ENCODE measurements around the gene PRDM2. TPM values are rescaled to one million over a fixed set of nuclear protein-coding genes. Genes with fewer than 3 reads are reported as not detected.
A peak's percentile ranks its signal among the peaks of the same experiment; 100 is the strongest.

The PRDM2 gene
- 46.7 TPM for total RNA-seq
- long read RNA-seq, partial matches to known transcripts: 7 of 21 reads
- long read RNA-seq, other reads (novel, unspliced or antisense): 12 of 21 reads

GRCh38 chr1:13699936-13700520, at the start of gene PRDM2:
TSS of gene PRDM2 (plus strand) at chr1:13700188. CDS start at chr1:13715606, 15,418 bp downstream.
- Histone ChIP-seq H3K9me3 (no peaks in the 10 kb centered on the region), H3K4me3 (peak within 1 kb of the TSS; percentile 81), H3K27ac (peak within 1 kb of the TSS; percentile 96), H3K36me3 (no peaks in the 10 kb centered on the region), H3K27me3 (peaks cover 5% of the 10 kb centered on the region), H3K4me1 (peaks cover 6% of the 10 kb centered on the region)
- intact Hi-C loops (cut with DNase I): no loop called here
- peak; percentile 90 for ATAC-seq
- peak; percentile 85 for DNase-seq
- TF ChIP-seq, protein P1, sequence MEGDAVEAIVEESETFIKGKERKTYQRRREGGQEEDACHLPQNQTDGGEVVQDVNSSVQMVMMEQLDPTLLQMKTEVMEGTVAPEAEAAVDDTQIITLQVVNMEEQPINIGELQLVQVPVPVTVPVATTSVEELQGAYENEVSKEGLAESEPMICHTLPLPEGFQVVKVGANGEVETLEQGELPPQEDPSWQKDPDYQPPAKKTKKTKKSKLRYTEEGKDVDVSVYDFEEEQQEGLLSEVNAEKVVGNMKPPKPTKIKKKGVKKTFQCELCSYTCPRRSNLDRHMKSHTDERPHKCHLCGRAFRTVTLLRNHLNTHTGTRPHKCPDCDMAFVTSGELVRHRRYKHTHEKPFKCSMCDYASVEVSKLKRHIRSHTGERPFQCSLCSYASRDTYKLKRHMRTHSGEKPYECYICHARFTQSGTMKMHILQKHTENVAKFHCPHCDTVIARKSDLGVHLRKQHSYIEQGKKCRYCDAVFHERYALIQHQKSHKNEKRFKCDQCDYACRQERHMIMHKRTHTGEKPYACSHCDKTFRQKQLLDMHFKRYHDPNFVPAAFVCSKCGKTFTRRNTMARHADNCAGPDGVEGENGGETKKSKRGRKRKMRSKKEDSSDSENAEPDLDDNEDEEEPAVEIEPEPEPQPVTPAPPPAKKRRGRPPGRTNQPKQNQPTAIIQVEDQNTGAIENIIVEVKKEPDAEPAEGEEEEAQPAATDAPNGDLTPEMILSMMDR (IDR thresholded peaks at IDR 0.05): no peak

DNA sequence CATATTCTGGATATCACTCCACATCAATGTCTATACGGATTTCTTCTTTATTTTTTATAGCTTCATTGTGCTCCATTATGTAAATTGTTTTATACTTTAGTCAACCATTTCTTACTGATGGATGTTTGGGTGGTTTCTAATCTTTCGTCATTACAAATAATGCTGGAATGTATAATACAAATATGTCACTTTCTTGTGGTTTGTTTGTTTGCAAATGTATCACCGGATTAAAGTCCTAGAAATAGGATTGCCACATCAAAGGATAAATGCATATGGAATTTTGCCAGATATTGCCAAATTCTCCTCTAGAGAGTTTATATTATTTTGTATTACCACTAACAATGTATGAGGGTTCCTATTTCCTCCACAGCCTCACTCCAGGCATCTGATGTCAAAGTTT, 48.7 kb upstream of the PRDM2 start:
- H3K9me3 ChIP-seq: no peaks in the 10 kb centered on the region
- no peaks in the 10 kb centered on the region for H3K27me3 ChIP-seq
- DNase-seq (no peak), ATAC-seq (no peak)
- intact Hi-C loops (cut with DNase I): no loop called here
- TF ChIP-seq, protein P1 (IDR thresholded peaks at IDR 0.05): no peak
- no peak overlapping the region for H3K4me3 ChIP-seq
- no peaks in the 10 kb centered on the region for H3K4me1 ChIP-seq
- no peaks in the 10 kb centered on the region for H3K36me3 ChIP-seq
- no peak overlapping the region for H3K27ac ChIP-seq

- Histone ChIP-seq H3K4me3 (no peak overlapping the region), H3K27ac (no peak overlapping the region), H3K4me1 (no peaks in the 10 kb centered on the region), H3K36me3 (no peaks in the 10 kb centered on the region), H3K9me3 (no peaks in the 10 kb centered on the region), H3K27me3 (no peaks in the 10 kb centered on the region)
- DNase-seq (no peak), ATAC-seq (no peak)
- TF ChIP-seq, protein P1 (IDR thresholded peaks at IDR 0.05): no peak
- intact Hi-C loops (cut with DNase I): no loop called here
Observed at GRCh38 chr1:13652238-13652637, 47.8 kb upstream of the PRDM2 start.

DNA sequence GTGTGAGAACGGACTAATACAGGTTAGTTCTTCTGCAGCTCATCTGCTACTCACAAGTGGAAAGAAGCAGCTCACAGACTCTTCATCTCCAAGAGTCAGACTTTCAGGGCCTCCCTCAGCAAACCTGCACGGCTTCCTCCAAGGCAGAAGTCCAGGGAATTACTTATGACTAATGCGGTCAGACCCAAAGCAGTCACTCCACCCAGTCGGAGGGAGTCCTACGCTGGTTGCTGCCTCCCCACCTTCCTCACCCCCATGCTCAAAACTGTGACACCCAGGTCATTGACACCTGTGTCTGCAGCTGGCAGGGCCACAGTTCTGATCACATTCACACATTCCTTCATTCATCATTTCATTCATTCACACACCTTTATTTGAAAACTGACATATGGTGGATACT, 38.4 kb upstream of the PRDM2 start:
- intact Hi-C loops (cut with DNase I): loop anchor here (5.0 kb wide), 1 partner anchor 301 kb away; no protein-coding TSS in a partner anchor
- Histone ChIP-seq H3K4me1 (no peaks in the 10 kb centered on the region), H3K27me3 (no peaks in the 10 kb centered on the region), H3K4me3 (no peak overlapping the region), H3K27ac (no peak overlapping the region), H3K36me3 (no peaks in the 10 kb centered on the region), H3K9me3 (no peaks in the 10 kb centered on the region)
- DNase-seq: no peak
- ATAC-seq: no peak
- TF ChIP-seq, protein P1 (IDR thresholded peaks at IDR 0.05): no peak

GRCh38 chr1:13662493-13662892, 37.5 kb upstream of the PRDM2 start:
- ATAC-seq (no peak), DNase-seq (no peak)

More at GRCh38 chr1:13662493-13662892, 37.5 kb upstream of the PRDM2 start:
- Histone ChIP-seq H3K4me1 (no peaks in the 10 kb centered on the region), H3K9me3 (no peaks in the 10 kb centered on the region), H3K27ac (no peak overlapping the region), H3K27me3 (no peaks in the 10 kb centered on the region), H3K36me3 (no peaks in the 10 kb centered on the region), H3K4me3 (no peak overlapping the region)
- TF ChIP-seq, protein P1 (IDR thresholded peaks at IDR 0.05): no peak
- intact Hi-C loops (cut with DNase I): loop anchor here (5.0 kb wide), 1 partner anchor 300 kb away; no protein-coding TSS in a partner anchor

All from upper lobe of right lung (tissue), 1 donor.